Non-pigmented ciliary epithelial cell (primary cell): Measurements from ENCODE around the gene AOC2.
"Not testable (repeated sequence)": the region's sequence is repeated elsewhere in the genome, so short reads cannot be mapped to it uniquely, and the experiment has no call there.

ENCODE experiments used
- DNase-seq: peaks from one replicate; pipeline ENCODE4 v3.0.0-alpha.2; 2010; ENCODE audit warnings: low read depth

AOC2 gene

DNA sequence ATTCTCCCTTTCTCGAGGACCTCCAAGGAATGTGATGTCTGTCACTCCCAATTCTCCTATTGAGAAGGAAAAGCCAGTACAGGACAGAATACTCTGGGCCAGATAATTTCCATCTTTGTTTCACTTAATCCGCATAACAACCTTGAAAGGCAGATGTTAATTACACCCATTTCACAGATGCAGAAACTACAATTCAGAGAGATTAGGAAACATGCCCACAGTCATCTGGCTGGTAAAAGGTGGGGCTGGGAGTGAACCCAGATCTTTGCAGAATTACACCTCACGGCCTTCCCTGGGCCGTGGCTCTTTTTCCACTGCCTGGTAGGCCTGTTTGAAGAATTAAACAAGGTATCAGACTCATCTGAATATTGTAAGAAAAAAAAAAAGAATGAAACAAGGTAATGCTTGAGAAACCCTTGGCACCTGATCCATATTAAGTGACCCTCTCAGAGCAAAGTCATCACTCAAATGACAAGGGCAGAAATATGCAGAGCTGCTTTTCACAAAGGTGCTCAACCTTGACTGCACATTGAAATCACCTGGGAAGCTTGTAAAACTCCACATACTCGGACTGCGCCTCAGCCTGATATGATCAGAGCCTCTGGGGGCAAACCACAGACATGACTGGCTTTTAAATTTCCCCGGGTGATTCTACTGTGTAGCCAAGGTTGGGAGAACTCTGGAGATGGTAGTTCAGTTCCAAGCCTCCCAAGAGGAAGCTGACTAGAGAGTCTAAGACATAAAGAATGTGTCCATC is 39.6 kb downstream of the AOC2 start:
- no peak for DNase-seq

DNA sequence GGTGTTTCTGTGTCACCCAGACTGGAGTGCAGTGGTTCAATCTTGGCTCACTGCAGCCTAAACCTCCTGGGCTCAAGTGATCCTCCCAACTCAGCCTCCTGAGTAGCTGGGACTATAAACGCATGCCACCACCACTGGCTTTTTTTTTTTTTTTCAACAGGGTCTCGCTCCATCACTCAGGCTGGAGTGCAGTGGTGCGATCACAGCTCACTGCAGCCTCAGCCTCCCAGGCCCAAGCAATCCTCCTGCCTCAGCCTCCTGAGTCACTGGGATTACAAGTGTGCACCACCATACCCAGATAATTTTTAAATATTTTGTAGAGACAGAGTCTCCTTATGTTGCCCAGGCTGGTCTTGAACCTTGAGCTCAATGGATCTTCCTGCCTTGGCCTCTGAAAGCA is 41.4 kb downstream of the AOC2 start:
- not testable (repeated sequence) for DNase-seq

DNA sequence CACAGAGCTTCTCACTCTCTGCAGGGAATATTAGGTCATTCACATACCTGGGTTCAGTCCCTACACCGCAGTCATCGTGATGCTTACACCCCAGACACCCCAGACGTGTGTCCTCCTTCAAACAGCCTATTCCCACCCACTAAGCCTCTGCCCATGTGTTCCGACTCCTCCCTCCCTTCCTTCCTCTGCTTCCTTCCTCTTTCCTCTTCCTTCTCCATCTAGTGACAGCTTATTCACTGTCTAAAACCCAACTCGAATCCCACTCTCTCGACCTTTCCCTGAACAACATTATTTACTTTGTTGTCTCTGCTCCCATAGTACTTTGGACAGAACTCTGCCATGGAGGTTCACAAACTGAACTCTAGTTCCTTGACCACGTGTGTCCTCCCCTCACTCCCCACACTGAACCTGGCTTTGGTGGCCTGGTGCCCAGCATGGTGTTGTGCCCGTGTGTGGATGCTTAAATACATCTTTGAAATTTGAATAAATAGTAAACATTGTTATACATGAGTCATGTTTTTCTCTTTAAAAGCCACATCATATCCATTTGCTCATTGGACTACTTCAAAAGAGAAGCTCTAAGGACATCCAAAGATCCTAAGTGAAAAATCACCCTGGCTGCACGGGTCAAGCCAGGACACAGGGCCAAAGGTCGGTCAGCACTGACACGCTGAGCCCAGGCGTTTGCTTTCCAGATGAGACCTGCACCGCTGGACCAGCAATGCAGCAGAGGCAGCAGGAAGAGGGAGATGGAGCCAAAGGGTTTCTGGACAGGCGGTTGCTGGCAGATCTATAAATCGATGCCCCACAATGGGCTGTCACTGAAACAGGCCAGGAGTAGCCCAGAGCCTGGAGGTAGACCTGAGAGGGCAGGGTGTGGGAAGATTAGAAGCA is 42.1 kb downstream of the AOC2 start:
- DNase-seq, result no peak

DNA sequence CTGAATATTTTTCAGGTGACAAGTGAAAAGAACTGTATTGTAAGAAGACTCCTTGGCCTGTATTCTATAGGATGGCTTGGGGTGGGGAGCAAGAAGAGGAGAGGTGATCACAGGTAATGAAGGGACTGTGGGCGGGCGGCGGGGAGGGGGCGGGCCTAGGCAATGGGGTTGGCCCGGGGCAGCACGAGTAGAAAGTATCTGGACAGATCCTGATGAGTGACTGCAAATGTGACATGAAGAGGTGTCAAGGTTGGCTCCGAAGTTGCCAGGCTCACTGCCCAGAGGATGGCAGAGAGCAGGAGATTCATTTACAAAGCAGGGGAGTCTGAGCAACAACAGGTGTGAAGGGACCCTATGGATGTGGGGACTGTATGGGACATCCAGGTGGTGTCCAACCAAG is 45.4 kb downstream of the AOC2 start:
- DNase-seq, result no peak

DNA sequence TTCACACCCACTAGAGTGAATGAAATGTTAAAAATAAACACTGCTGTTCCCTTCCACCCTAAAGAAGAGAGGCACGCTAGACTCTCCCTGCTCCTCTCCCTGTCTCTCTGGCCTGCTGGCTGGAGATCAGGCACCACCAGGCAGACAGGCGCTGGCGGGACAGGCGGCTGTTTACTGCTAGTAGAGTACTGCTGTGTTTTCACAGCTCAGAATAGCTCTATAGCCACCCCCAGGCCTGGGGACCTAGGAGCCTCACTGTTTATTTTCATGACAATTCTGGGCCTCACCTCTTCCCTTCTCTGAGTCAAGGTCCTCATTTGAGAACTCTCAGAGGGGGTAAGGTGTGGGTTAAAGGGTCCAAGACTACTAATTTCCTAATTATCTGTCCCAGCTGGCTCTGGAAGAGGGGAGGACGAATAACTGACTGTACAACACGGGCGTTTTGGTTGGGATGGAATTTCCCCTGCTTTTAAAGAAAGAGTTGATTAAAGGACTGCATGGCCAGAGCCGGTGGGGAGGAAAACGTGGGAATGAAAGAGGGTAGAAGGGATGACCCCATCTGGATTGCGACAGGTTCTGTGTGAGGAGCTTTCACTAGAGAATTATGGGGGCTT is 47.3 kb downstream of the AOC2 start:
- no peak for DNase-seq

DNA sequence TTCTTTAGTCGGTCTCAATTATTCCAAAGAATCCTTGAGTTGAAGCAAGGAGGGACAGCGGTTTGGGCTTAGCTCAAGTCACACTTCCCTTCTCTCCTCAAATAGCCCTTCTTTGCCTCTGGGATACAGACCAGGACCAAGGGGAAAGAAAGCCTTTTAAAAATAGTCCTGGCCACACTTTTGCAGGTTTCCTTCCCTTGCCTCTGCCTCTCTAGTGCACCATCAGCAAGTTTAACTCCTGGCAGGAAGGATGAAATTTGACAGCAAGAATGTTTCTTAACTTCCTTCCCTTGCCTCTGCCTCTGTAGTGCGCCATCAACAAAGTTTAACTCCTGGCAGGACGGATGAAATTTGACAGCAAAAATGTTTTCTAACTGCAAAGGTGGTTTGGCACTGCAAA is 49.0 kb downstream of the AOC2 start:
- no peak for DNase-seq

DNA sequence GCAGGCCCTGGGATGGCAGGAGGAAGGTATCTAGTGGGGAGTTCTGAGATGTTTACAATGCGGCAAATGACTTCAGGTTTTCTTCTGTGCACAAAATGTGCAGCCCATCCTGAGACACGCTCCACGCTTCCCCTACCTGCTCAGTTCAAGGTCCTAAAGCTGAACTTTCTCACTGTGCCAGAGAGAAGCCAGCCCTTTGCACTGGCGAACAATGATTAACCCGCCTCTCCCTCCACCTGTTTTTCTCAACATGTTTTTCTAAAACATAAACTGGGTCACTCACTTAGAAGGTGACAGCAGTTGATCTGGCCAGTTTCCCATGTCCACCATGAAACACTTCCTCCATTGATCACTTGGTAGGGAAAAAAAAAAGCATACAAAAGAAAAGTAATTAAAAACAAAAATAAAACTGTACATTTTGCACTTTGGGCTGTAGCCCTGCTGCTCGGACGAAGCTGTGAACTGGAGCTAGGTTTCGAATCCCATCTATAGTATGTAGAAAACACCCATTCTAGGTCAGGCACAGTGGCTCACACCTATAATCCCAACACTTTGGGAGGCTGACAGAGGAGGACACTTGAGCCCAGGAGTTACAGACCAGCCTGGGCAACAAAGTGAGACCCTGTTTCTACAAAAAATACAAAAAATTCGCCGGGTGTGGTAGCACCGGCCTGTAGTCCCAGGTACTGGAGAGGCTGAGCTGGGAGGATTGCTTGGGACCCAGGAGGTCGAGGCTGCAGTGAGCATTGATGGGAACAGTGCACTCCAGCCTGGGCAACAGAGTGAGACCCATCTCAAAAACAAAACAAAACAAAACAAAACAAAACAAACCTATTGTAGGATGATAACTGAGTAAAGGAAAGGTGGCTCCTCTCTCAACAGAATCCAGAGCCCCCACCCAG is 50.2 kb downstream of the AOC2 start:
- no peak for DNase-seq

DNA sequence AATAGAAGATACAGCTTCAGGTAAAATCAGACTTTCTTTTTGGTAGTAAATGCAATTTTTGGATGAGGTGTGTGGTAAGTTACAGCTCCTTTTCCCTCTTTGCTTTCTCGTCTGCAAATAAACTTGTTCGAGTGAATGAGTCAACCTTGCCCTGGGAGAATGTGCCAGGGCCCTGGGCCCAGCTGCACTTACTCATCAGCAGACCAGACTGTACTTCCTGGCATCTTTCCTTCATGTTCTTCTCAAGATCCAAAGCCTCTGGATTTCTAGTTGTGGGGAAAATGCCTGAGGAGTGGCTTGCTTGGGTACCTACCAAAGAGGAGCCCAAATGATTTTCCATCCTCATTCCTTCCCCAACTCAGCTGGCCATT is 50.8 kb downstream of the AOC2 start:
- no peak for DNase-seq

DNA sequence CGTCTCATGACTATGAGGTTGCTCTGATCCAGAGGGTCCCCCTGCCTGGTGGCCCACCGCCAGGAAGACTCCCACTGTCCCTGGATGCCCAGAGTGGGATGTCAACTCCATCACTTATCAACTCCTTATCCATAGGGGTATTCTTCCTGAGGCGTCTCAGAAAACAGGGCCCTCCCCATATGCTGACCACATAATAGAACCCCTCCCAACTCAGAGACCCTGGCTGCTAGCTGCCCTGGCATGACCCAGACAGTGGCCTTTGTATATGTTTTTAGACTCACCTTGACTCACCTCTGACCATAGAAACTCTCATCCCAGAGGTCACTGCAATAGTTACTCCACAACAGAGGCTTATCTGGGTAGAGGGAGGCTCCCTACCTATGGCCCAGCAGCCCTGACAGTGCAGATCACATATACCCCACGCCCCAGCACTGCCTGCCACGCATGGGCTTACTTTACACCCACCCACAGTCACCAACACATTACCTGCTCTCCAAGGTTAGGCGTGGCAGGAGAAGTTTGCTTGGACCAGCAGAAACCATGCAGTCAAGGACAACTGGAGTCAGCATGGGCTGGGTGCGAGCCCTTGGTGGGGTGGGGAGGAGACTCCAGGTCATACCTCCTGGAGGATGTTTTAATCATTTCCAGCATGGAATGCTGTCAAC is 53.9 kb downstream of the AOC2 start:
- DNase-seq, result no peak

DNA sequence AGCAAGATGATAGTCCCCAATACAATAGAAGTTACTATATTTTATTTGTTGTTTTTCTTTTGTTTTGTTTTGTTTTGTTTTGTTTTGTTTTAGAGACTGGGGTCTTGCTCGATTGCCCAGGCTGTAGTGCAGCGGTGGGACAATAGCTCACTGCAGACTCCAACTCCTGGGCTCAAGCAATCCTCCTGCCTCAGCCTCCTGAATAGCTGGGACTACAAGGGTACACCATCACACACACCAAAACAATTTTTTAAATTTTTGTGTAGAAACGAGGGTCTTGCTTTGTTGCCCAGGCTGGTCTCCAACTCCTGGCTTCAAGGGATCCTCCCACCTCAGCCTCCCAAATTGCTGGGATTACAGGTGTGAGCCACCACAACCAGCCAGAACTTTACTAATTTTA is 55.6 kb downstream of the AOC2 start:
- not testable (repeated sequence) for DNase-seq
